ENCODE results near the gene GALE. TPM values are rescaled to one million over a fixed set of nuclear protein-coding genes. Genes with fewer than 3 reads are reported as not detected.

Gene GALE
- total and polyA plus RNA-seq, 4 experiments from 2014 or later, result 11.2 to 15.9 (median 12.9) TPM

Other genes with a start within 250 kb of the GALE start
- 10 to 100 TPM; 89.6 to 98.0 TPM for gene ID3, start 241.3 kb downstream of the GALE start, total RNA-seq
- 10 to 100 TPM in 1 of 2 donors, 1 to 10 TPM in 1; 8.9 to 20.1 TPM for gene ID3, start 241.3 kb downstream of the GALE start, polyA plus RNA-seq
- 1,000 to 10,000 TPM; 1,919 to 2,088 TPM for gene RPL11, start 108.9 kb downstream of the GALE start, total RNA-seq
- gene RPL11, start 108.9 kb downstream of the GALE start, polyA plus RNA-seq, result 1,000 to 10,000 TPM; 1,255 to 1,467 TPM
- gene ELOA, start 57.3 kb downstream of the GALE start, total RNA-seq, result 10 to 100 TPM; 28.3 to 31.7 TPM
- 10 to 100 TPM; 17.1 to 32.4 TPM for gene ELOA, start 57.3 kb downstream of the GALE start, polyA plus RNA-seq
- gene PITHD1, start 22.3 kb downstream of the GALE start, total RNA-seq, result 10 to 100 TPM; 78.3 to 82.1 TPM
- 10 to 100 TPM; 65.3 to 82.2 TPM for gene PITHD1, start 22.3 kb downstream of the GALE start, polyA plus RNA-seq
- 10 to 100 TPM; 52.6 to 55.8 TPM for gene LYPLA2, start 9.6 kb downstream of the GALE start, total RNA-seq
- gene LYPLA2, start 9.6 kb downstream of the GALE start, polyA plus RNA-seq, result 100 to 1,000 TPM; 110 to 151 TPM
- gene HMGCL, start 24.7 kb upstream of the GALE start, total RNA-seq, result 10 to 100 TPM; 36.3 to 38.5 TPM
- 10 to 100 TPM; 27.8 to 32.3 TPM for gene HMGCL, start 24.7 kb upstream of the GALE start, polyA plus RNA-seq
- 10 to 100 TPM; 32.7 to 35.0 TPM for gene FUCA1, start 67.5 kb upstream of the GALE start, total RNA-seq
- 10 to 100 TPM; 15.8 to 17.3 TPM for gene FUCA1, start 67.5 kb upstream of the GALE start, polyA plus RNA-seq
- not detected for gene CNR2, start 112.6 kb upstream of the GALE start, total RNA-seq
- gene CNR2, start 112.6 kb upstream of the GALE start, polyA plus RNA-seq, result under 1 TPM in 1 of 2 donors, not detected in 1; 0.36 TPM
- gene PNRC2, start 159.1 kb upstream of the GALE start, total RNA-seq, result 100 to 1,000 TPM; 156 to 160 TPM
- gene PNRC2, start 159.1 kb upstream of the GALE start, polyA plus RNA-seq, result 100 to 1,000 TPM; 127 to 140 TPM
- gene SRSF10, start 179.6 kb upstream of the GALE start, total RNA-seq, result 100 to 1,000 TPM; 163 to 169 TPM
- gene SRSF10, start 179.6 kb upstream of the GALE start, polyA plus RNA-seq, result 100 to 1,000 TPM; 109 to 111 TPM